ENCODE results near the gene ODF2L.
"Not testable (repeated sequence)": the region's sequence is repeated elsewhere in the genome, so short reads cannot be mapped to it uniquely, and the experiment has no call there.

The ODF2L gene

DNA sequence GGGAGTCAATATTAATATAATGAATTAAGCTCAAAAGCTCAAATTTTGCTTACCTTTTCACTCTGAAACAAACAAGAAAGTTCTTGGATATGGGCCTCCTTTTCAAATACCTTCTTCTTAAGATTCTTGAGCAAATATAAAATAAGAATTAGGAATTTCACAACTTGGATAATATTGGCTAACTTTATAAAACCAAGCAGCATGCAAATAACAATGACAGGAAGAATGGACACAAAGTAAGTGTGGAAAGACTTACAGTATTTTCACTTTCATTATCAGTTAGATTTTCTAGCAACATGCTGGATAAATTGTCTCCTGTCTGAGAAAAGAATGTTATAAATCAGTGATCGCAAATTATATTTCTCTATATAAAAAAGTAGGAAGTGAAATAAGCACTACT lies 13.2 kb downstream of the ODF2L start:
- DNase-seq, result no peak

DNA sequence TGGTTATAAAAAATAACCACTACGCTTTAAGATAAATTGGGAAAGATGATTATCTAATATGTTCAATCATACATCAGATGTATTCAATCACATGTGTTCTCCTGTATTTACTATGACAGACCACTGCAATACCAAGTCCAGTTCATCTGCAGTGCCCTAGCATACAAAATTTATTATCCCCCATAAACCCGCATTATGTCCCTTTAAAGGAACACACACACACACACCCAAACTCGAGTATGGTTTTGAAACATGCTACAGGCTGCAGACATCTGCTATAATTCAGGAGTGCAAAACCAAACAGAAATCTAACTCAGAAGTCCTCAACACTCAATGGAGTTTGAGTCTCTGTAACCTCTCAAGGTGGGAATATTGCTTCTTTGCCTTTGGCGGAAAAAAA lies 14.9 kb downstream of the ODF2L start:
- DNase-seq, result no peak

DNA sequence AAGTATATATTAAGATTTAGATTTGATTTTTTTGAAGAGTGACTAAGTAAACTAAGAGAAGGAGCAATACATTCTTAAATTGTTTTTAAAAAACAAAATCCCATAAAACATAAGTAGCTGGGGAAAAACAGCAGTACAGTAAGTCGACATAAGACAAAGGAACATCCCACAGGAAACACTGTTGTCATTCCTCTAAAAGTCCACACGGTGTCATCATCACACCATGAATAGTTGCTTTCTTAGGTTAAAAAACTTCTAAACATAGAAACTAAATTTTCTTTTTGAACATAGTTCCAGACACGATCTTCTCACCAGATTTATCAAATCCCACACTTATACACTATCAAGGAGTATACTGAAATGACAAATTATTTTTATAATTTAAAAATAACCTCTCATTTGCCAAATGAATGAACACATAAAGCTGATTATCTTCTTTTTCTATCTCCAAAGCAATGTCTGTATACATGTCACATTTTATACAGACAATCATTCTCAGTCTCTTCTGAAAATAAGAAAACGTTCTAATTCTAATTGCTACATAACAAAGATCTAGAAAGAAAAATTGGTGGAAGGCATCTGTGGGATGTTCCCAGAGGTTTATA lies 15.8 kb downstream of the ODF2L start:
- peak; percentile 11 to 60 for DNase-seq

DNA sequence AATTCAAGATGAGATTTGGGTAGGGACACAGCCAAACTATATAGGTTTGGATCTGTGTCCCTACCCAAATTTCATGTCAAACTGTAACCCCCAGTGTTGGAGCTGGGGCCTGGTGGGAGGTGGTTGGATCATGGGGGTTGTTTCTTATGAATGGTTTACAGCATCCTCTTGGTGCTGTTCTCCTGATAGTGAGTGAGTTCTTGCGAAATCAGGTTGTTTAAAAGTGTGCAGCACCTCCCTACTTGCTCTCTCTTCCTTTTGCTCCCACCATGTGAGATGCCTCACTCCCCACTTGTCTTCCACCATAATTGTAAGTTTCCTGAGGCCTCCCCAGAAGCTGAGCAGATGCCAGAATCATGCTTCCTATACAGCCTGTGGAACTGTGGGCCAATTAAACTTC lies 17.3 kb downstream of the ODF2L start:
- no peak for DNase-seq

DNA sequence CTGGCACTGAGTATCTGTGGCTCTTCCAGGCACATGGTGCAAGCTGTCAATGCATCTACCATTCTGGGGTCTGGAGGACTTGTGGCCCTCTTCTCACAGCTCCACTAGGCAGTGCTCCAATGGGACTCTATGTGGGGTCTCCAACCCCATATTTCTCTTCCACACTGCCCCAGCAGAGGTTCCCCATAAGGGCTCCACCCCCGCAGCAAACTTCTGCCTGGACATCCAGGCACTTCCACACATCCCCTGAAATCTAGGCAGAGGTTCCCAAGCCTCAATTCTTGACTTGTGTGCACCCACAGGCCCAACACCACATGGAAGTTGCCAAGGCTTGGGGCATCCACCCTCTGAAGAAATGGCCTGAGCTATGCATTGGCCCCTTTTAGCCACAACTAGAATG lies 18.8 kb downstream of the ODF2L start:
- no peak for DNase-seq

DNA sequence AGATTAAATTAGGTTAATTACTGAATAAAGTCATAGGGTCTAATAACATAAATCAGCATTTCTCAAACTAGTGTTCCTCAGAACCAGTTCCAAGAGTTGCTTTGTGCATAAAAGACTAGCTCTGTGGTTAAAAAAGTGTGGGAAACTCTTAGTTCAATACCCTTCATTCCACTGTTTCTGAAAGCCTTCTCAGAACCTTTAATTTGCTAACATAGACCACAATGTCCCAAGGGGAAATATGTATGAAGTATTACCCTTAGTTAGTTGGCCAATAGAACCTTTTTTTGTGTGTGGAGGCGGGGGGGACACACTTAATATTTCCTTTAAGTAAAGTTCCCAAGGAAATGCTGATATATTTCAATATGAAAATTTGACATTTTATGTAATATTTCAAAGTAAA lies 20.4 kb downstream of the ODF2L start:
- no peak for DNase-seq

DNA sequence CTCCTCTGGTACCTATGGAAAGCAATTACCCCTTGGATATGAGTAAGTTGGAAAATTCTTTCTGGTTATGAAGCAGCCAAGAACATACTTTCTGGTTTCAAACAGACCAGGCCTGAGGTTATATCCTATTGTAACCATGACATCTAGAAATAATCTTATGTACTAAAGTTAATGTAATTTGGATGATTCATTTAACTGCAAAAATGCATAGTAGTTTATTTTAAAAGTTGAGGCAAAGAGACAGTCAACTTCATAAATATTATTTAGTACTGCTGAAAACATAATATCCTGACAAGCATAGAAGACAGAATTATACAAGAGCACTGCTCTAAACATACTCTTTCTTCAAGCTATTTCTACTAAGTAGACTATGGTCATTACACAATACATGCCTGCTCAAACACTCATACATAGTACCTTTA lies 25.5 kb downstream of the ODF2L start:
- DNase-seq, result no peak

DNA sequence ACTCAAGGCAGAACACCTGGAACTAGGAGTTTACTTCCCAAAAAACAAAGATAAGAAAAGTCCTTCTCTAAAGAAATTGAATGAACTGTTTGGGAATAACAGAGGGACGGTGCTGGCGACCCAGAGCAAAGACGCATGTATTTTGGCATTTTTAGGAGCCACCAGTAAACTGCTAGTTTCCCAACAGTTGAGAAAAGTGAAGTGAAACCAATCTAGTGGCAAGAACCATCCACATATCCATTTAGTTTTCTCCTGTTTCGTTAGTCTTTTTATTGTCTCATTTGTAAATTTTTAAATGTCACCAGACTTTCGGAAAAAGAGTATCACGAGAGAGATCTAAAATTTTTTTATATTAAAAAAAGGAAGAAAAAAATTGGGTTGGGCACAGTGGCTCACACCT lies 30.2 kb downstream of the ODF2L start:
- DNase-seq, result no peak

DNA sequence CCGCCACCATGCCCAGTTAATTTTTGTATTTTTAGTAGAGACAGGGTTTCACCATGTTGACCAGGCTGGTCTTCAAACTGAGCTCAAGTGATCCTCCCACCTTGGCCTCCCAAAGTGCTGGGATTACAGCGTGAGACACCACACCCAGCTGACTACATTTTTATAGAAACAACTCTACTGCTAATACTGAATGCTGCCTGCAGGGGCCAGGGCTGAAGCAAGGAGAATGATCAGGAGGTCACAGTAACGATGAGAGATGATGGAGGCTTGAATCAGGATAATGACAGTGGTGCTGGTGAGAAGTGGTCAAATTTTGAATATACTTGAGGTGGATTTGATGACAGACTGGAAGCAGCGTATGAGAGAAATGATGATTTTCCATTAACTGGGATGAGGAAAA lies 33.3 kb downstream of the ODF2L start:
- DNase-seq, result no peak

DNA sequence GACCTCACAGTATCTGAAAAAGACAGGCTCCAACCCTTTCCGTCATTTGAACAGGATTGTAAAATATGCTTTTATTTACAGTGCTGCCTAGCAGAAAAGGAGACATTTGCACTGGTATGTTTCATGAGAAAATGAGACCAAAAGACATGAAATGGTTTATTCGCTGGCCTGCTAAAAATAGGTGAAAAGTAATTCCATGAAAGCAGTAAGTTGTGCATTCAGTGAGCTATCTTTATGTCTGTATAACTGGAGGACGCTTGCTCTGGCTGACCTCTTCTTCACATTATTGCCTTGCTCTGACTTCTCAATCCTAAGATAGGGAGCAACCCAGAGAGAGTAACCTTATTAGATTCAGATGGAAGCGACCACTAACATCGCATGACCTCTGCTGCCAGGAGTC lies 38.3 kb downstream of the ODF2L start:
- no peak for DNase-seq

DNA sequence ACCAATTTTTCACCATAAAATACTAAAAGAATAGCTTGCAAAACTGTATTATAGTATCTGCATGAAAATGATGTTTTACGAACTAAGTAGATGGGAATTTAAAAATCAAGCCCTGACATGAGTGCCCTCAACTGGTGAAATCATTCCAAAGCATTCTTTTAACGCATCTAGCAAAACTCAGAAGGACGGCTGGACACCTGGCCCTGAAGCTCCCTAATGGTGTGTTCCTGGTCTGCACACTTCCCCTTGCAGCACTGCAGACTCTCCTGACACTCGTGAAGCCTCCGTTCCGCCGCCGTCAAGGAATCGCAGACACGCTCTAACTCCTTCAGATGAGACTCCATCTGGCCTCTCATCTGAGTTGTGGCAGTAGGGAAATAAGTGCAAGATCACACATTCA lies 39.9 kb downstream of the ODF2L start:
- DNase-seq, result no peak

DNA sequence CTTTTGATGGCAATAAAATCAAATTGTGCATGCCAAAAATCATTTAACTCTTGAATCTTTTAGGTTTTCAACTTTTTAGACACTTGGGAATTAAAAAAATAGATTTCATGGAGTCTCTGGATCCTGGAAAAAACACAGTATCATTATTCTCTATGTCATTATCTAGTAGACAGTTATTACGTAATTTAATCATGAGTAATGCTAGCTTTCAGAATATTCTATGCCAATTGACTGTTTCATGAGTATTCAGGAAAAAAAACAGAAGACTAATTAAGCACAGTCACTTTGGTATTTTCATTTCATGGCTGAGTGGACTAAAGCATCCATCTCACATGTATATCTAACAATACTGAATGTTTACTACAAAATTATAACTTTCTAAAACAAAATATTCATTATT lies 44.0 kb downstream of the ODF2L start:
- no peak for DNase-seq

DNA sequence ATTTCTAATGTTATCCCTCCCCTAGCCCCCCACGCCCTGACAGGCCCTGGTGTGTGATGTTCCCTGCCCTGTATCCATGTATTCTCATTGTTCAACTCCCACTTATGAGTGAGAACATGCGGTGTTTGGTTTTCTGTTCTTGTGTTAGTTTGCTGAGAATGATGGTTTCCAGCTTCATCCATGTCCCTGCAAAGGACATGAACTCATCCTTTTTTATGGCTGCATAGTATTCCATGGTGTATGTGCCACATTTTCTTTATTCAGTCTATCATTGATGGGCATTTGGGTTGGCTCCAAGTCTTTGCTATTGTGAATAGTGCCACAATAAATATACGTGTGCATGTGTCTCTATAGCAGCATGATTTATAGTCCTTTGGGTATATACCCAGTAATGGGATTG lies 45.9 kb downstream of the ODF2L start:
- not testable (repeated sequence) for DNase-seq

DNA sequence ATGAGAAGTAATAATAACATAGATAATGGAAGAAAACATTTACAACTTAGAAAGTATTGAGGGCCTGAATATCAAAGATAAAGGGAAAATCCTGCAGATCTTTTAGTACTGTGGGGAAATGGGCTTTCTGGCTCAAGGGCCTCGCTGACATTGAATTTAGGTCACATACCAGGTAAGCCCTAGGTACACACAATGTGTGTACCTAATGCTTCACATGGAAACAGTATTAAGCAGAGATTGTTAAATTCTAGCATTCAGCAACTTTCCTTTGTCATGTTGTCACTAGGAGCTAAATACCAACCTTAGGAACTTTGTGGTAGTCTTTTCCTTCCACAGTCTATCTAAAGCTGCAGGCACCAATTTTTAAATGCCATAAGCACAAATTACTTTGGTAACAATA lies 49.7 kb downstream of the ODF2L start:
- no peak for DNase-seq

DNA sequence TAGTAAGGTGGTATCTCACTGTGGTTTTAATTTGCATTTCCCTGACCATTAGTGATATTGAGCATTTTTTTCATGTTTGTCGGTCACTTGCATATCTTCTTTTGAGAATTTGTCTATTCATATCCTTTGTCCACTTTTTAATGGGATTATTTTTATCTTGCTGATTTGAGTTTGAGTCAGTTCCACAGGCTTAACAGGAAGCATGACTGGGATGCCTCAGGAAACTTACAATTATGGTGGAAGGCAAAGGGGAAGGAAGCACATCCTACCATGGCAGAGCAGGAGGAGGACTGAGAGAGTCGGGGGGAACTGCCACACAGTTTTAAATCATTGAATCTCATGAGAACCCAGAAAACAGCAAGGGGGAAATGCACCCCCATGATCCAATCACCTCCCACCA lies 51.1 kb downstream of the ODF2L start:
- no peak for DNase-seq

DNA sequence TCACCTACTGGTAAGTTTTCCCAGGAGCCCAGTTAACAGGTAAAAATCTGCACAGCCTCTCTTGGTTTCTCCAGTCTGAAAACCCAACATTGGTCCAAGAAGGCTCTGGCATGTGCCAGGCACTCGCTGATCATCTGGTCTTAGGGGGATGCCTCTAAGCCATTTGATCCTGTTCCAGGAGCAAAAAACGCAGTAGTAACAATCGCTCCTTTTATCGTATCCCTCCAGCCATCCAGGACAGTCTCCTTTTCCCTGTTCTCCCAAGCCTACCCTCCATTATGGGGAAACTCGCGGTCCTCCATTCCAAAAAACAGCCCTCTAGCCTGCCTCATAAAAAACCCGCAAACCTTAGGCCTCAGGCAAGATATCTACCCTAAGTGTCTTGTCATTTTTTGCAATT lies 56.2 kb downstream of the ODF2L start:
- no peak for DNase-seq

DNA sequence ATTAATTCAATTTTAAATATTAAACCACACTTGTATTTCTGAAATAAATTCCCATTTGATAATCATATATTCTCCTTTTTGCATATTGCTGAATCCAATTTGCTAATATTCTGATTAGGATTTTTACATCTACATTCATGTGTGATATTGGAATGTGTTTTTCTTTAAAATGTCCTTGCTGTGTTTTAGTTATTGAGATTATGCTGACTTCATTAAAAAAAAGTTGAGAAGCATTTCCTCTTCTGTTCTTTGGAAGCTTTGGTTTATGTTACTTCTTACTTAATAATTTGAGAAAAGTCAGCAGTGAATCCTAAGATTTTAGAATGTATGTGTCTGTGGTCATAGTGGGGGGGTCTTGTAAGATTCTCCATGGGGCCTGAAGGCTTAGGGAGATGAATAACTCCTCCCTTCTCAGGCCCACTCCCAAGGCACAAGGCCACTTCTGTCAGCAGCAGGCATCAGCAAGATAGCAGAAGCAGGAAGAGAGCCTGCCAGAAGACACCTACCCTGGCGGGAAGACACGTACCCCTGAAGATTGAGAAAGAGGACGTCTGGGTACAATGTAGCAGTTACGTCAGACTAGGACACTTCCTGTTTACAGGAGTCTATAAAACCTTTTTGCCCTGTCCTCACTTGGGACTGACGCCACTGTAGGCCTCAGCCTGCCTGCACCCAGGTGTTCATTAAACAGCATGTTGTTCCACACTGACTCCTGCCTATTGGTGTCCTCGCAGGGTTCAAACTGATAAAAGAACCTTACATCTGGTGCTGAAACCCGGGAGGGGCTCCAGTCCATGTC lies 56.9 kb downstream of the ODF2L start:
- DNase-seq, result no peak

DNA sequence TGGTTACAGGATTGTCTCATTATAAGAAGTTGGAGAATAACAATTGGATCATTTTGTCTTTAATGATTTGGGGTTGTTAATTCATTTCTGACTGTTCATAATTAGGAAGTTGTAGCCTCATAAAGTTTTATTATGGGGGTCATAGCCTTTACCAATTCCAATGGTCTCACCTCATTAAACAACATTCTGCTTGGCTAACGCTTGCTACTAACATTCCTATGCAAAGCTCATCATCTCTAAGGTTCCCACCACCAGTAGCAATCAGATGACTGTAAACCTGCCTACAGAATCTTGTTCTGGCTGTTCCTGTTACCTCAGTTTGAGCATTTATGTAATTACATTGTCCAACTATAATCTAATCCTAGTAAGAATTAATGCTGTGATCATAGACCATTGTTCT lies 60.2 kb downstream of the ODF2L start:
- no peak for DNase-seq

DNA sequence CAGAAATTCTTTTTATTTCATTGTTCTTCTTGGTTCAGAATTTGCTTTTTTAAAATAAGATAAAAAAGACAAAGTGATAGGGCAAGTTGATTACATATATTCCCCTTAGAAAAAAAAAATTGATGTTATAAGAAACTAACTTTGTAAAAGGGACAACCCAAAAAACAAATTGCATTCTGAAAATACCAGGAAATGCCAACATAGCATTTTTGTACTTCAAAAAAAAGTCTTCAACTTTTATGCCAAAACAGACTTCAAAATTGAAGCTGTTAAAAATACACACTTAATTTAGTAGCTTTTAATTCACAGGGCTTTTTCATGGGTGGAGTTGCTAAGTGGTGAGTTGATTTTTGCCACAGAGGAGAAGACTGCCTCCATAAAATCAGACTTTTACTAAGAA lies 70.9 kb downstream of the ODF2L start:
- no peak for DNase-seq

DNA sequence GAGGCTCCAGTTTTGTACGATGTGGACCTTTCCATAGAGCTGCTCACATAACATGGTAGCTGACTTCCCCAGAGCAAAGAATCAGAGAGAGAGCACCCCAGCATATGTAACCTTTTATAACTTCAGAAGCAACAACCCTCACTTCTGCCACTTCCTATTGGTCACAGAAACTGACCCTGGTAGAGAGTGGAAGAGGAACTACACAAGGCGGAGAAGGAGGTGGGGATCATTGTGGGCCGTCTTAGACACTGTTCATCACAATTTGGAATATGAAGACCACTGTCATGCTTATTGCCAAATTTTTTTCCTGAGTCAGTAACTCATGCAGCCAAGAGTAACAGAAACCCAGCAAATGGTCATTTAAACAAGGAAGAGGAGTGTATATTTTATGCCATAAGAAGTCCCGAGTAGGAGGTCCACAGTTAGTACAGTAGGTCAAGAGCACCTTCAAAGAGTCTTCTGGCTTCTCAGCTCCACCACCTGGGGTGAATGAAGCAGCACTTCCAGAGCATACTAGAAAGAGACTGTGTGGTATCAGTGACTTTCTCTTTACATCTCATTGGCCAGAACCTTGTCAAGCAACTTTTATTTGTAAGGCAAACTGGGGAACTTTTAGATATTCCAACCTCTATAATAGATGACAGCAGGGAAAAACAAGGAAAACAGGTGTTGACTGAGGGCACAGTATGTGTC lies 71.8 kb downstream of the ODF2L start:
- DNase-seq, result no peak

DNA sequence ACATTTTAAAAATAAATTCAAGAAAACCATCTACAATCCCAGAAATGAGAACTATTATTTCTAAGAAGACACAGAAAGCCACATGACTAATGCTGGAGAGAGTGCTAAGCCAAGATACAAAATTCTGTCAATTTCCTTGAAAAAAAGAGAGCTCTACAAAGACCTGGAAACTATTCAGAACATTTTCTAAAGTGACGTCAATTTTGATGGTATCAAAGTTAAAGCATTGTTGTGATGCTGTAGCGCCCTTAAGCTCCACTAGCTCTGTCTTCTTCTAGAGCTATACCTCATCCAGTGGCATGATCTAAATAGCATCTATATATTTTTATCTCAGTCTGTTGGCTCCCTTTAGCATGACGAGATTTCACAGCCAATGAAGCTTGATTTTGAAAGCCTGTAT lies 73.9 kb downstream of the ODF2L start:
- DNase-seq, result no peak

DNA sequence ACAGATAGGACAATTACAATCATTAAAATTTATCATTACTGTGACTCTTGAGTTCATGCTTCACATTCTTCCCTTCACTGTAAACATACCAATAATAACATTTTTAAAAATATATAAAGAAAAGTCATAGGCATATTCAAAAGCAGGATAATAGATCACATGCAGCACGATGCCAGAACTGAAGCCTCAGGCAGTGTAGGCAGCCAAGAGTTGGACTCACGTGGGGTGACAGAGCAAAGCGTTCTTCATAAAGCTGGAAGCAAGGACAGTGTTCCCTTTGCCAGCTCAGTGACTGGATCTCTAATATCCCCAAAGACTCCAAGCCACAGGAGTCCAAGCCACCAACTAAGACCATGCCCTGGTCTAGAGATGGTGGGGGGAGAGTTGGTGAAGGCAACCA lies 77.7 kb downstream of the ODF2L start:
- DNase-seq, result no peak

DNA sequence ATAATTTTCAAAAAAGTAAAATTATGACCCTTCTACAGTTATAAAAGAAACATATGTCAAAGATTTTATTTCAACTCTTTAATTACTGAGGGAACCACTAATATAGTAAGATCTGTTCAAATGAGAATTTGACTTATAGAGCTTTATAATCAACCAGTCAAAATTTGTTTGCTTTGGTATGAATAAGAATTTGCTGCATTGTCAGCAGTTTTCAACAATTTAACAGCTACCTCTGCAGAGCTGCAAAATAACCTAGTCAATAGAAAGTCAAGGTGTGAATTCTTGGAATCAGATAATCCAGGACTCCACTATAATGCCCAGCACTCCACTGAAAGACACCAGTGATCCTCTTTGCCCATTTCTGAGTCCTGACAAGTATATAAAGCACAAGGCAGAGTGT lies 78.2 kb downstream of the ODF2L start:
- DNase-seq, result no peak

DNA sequence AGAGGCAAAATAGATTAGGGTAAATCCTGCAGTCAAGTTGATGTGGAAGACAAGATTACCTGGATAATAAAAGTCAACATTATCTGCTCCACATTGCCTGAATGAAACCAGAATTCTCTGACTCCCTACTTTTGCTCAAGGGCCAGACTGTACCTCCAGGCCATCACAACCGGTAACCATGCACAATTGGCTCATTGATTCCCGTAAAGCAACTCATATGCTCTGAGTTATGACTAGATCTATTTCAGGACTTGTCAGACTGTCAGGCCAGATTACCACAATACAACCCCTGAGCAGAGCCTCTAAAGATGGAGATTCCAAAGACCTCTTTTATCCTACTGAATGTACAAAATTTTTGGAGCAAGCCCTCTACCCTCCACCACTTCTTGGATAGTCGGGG lies 90.4 kb downstream of the ODF2L start:
- no peak for DNase-seq

Data from CD4-positive, alpha-beta T cell treated with Interferon alpha-2 for 1 hour (primary cell).